NOMO-1 treated with DMSO at 0.1 percent for 48 hours (cell line): Measurements from ENCODE around the gene MAD1L1.

Source experiments
- DNase-seq: peaks from one replicate; lab custom pipeline; 2025; ENCODE audit not compliant: unreplicated experiment; lab: John Stamatoyannopoulos, UW

MAD1L1 gene

GRCh38 chr7:2141651-2142050, 91.1 kb downstream of the MAD1L1 start:
- DNase-seq, result no peak

GRCh38 chr7:2141021-2141410, 91.7 kb downstream of the MAD1L1 start:
- DNase-seq, result no peak

GRCh38 chr7:2140216-2141020, 92.3 kb downstream of the MAD1L1 start:
- DNase-seq, result no peak

- DNase-seq, result no peak
These were observed 93.6 kb downstream of the MAD1L1 start for GRCh38 chr7:2139004-2139699.

- no peak for DNase-seq
These were observed 94.5 kb downstream of the MAD1L1 start for GRCh38 chr7:2138146-2138765.

GRCh38 chr7:2134740-2135139, 98.0 kb downstream of the MAD1L1 start:
- no peak for DNase-seq

- DNase-seq, result no peak
These were observed 100.5 kb downstream of the MAD1L1 start for GRCh38 chr7:2132243-2132642.

GRCh38 chr7:2131800-2132199, 100.9 kb downstream of the MAD1L1 start:
- no peak for DNase-seq

- no peak for DNase-seq
These were observed 101.4 kb downstream of the MAD1L1 start for GRCh38 chr7:2131341-2131740.

- no peak for DNase-seq
These were observed 102.7 kb downstream of the MAD1L1 start for GRCh38 chr7:2130096-2130375.

- DNase-seq, result no peak
These were observed 103.2 kb downstream of the MAD1L1 start for GRCh38 chr7:2129323-2130095.

GRCh38 chr7:2128601-2129322, 104.0 kb downstream of the MAD1L1 start:
- no peak for DNase-seq

- no peak for DNase-seq
These were observed 106.1 kb downstream of the MAD1L1 start for GRCh38 chr7:2126621-2127020.

GRCh38 chr7:2125931-2126330, 106.8 kb downstream of the MAD1L1 start:
- no peak for DNase-seq

- no peak for DNase-seq
These were observed 108.0 kb downstream of the MAD1L1 start for GRCh38 chr7:2124604-2125345.

- DNase-seq, result no peak
These were observed 108.8 kb downstream of the MAD1L1 start for GRCh38 chr7:2123916-2124315.

- no peak for DNase-seq
These were observed 109.4 kb downstream of the MAD1L1 start for GRCh38 chr7:2123360-2123759.

GRCh38 chr7:2122651-2123050, 110.1 kb downstream of the MAD1L1 start:
- no peak for DNase-seq

- DNase-seq, result no peak
These were observed 111.6 kb downstream of the MAD1L1 start for GRCh38 chr7:2120841-2121830.
